ENCODE measurements around the gene TRAPPC1. TPM values are rescaled to one million over a fixed set of nuclear protein-coding genes. Genes with fewer than 3 reads are reported as not detected.

Gene TRAPPC1
- total and polyA plus RNA-seq, 10 of the 15 experiments (the other 5 are each of a cell fraction or from before 2014, with no cell fraction given), result 31.3 to 306 (median 134) TPM

DNA sequence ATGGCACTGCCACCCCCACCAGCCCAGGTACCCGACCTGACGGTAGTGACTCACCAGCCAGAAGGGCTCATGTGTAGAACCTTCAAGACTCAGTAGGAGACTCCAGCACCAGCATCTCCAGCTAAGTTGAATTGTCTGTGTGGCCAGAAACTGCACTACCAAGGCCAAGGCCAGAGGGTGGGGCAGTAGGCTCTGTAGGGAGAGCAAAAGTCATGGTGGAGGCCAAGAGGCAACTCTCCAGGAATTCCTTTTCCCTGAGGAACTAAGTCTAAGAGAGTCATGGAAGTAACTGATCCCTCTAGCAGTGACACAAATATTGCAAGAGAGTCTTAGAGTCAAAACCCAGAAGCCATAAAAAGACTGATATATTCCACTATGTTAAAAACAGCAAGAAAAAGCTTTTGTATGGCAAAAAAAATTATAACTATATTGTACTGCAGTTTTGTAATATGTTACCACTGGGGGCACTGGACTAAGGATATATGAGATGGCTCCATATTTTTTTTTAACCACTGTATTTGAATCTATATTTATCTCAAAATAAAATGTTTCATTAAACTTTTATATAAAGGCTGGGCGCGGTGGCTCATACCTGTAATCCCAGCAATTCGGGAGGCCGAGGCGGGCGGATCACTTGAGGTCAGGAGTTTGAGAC, 40.5 kb upstream of the TRAPPC1 start:
- no TSS peak for BruUV-seq (replicated peaks)
- POLR2A ChIA-PET, result interaction anchor here (0.6 kb wide), 3 partner anchors 45 to 292 kb away, joined by 3 to 4 read pairs (median 3); no protein-coding TSS in a partner anchor
- TF ChIP-seq HCFC1 (IDR thresholded peaks at IDR 0.05; ENCODE audit: low read length) (no peak), ZNF217 (IDR thresholded peaks at IDR 0.05) (no peak), ETV6 (conservative IDR thresholded peaks at IDR 0.05 in 1 of 2, IDR thresholded peaks at IDR 0.05 in 1 of 2; ENCODE audit: borderline replicate concordance in 1 of 2, low read depth in 1 of 2) (no peak), JUND (IDR thresholded peaks at IDR 0.05; ENCODE audit: low read depth, low read length) (no peak), CHD2 (IDR thresholded peaks at IDR 0.05; ENCODE audit: borderline replicate concordance, low read depth, low read length) (no peak), GATAD2B (conservative IDR thresholded peaks at IDR 0.05; ENCODE audit: low read depth) (no peak), SMAD1 (IDR thresholded peaks at IDR 0.05; ENCODE audit: low read depth, partially characterized antibody) (no peak), SIX5 (IDR thresholded peaks at IDR 0.05; ENCODE audit: low read depth, low read length, severe bottlenecking) (no peak), RFX5 (IDR thresholded peaks at IDR 0.05; ENCODE audit: low read depth, low read length) (no peak), CEBPB (IDR thresholded peaks at IDR 0.05; ENCODE audit: borderline replicate concordance in 1 of 2, low read depth in 2 of 2, low read length in 2 of 2) (no peak), MTA3 (IDR thresholded peaks at IDR 0.05; ENCODE audit: borderline replicate concordance, low read length) (no peak), STAT1 (conservative IDR thresholded peaks at IDR 0.05) (no peak), HDAC6 (IDR thresholded peaks at IDR 0.05; ENCODE audit: unreplicated experiment) (no peak)
- TF ChIP-seq, protein P1, sequence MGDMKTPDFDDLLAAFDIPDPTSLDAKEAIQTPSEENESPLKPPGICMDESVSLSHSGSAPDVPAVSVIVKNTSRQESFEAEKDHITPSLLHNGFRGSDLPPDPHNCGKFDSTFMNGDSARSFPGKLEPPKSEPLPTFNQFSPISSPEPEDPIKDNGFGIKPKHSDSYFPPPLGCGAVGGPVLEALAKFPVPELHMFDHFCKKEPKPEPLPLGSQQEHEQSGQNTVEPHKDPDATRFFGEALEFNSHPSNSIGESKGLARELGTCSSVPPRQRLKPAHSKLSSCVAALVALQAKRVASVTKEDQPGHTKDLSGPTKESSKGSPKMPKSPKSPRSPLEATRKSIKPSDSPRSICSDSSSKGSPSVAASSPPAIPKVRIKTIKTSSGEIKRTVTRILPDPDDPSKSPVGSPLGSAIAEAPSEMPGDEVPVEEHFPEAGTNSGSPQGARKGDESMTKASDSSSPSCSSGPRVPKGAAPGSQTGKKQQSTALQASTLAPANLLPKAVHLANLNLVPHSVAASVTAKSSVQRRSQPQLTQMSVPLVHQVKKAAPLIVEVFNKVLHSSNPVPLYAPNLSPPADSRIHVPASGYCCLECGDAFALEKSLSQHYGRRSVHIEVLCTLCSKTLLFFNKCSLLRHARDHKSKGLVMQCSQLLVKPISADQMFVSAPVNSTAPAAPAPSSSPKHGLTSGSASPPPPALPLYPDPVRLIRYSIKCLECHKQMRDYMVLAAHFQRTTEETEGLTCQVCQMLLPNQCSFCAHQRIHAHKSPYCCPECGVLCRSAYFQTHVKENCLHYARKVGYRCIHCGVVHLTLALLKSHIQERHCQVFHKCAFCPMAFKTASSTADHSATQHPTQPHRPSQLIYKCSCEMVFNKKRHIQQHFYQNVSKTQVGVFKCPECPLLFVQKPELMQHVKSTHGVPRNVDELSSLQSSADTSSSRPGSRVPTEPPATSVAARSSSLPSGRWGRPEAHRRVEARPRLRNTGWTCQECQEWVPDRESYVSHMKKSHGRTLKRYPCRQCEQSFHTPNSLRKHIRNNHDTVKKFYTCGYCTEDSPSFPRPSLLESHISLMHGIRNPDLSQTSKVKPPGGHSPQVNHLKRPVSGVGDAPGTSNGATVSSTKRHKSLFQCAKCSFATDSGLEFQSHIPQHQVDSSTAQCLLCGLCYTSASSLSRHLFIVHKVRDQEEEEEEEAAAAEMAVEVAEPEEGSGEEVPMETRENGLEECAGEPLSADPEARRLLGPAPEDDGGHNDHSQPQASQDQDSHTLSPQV (IDR thresholded peaks at IDR 0.05), result no peak
- TF ChIP-seq, protein P2, sequence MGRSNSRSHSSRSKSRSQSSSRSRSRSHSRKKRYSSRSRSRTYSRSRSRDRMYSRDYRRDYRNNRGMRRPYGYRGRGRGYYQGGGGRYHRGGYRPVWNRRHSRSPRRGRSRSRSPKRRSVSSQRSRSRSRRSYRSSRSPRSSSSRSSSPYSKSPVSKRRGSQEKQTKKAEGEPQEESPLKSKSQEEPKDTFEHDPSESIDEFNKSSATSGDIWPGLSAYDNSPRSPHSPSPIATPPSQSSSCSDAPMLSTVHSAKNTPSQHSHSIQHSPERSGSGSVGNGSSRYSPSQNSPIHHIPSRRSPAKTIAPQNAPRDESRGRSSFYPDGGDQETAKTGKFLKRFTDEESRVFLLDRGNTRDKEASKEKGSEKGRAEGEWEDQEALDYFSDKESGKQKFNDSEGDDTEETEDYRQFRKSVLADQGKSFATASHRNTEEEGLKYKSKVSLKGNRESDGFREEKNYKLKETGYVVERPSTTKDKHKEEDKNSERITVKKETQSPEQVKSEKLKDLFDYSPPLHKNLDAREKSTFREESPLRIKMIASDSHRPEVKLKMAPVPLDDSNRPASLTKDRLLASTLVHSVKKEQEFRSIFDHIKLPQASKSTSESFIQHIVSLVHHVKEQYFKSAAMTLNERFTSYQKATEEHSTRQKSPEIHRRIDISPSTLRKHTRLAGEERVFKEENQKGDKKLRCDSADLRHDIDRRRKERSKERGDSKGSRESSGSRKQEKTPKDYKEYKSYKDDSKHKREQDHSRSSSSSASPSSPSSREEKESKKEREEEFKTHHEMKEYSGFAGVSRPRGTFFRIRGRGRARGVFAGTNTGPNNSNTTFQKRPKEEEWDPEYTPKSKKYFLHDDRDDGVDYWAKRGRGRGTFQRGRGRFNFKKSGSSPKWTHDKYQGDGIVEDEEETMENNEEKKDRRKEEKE (IDR thresholded peaks at IDR 0.05), result no peak

More for the DNA sequence above, 40.5 kb upstream of the TRAPPC1 start:
- Histone ChIP-seq H3K79me2 (ENCODE audit: control insufficient read depth, insufficient read depth, low read length) (no peaks in the 10 kb centered on the region), H3K9ac (ENCODE audit: control insufficient read depth, insufficient read depth, low read length) (no peak overlapping the region), H3K27ac (ENCODE audit: control insufficient read depth, insufficient read depth) (no peak overlapping the region), H3K36me3 (ENCODE audit: control insufficient read depth in 2 of 2, insufficient read depth in 2 of 2, low read length in 1 of 2) (no peaks in the 10 kb centered on the region), H3K9me3 (replicated peaks; ENCODE audit: control insufficient read depth, insufficient read depth, low read length) (peaks cover 7% of the 10 kb centered on the region), H3K4me1 (ENCODE audit: control insufficient read depth, insufficient read depth, low read length) (no peaks in the 10 kb centered on the region), H2AFZ (ENCODE audit: control insufficient read depth, low read depth, low read length) (no peak overlapping the region), H3K4me2 (ENCODE audit: control insufficient read depth, insufficient read depth) (no peak overlapping the region), H3K4me3 (no peak overlapping the region), H4K20me1 (ENCODE audit: control insufficient read depth, insufficient read depth) (no peaks in the 10 kb centered on the region), H3K27me3 (replicated peaks in 1 of 2; ENCODE audit: control insufficient read depth in 2 of 2, insufficient read depth in 2 of 2, low read length in 1 of 2) (no peaks in the 10 kb centered on the region)
- intact Hi-C loops (cut with micrococcal nuclease; ENCODE audit: unreplicated experiment) (no loop called here), in situ Hi-C loops (cut with MboI) (no loop called here)
- FAIRE-seq (no peak), DNase-seq (ENCODE audit: low read depth, low spot score) (no peak), ATAC-seq (no peak)
- ChIA-PET CTCF (interaction anchor here (0.7 to 1.4 kb wide), 5 partner anchors 8 to 32 kb away, joined by 3 to 8 read pairs (median 3); no protein-coding TSS in a partner anchor), RAD21 (ENCODE audit: unreplicated experiment) (interaction anchor here (0.6 kb wide), 1 partner anchor 60 kb away, joined by 3 read pairs; no protein-coding TSS in a partner anchor), SMC1A (ENCODE audit: uncharacterized antibody, unreplicated experiment) (interaction anchor here (0.8 to 1.4 kb wide), 2 partner anchors 10 to 28 kb away, joined by 4 read pairs; no protein-coding TSS in a partner anchor)
- 58% methylated on average over 8 of the region's 8 CpGs for WGBS (ENCODE audit: insufficient coverage, insufficient replicate concordance, low lambda C conversion rate, missing lambda C conversion rate)

Data from GM12878 (cell line).